ENCODE data around the gene FAM193A.
"Not testable (repeated sequence)": the region's sequence is repeated elsewhere in the genome, so short reads cannot be mapped to it uniquely, and the experiment has no call there.

The FAM193A gene

GRCh38 chr4:2754848-2755819 is 218.7 kb downstream of the FAM193A start:
- no peak for DNase-seq

GRCh38 chr4:2755821-2756690 is 219.6 kb downstream of the FAM193A start, which contains the start of gene TNIP2:
Gene TNIP2 (minus strand): TSS chr4:2756336. CDS start chr4:2756289, 47 bp downstream.
- DNase-seq: no peak

- no peak for DNase-seq
Observed at GRCh38 chr4:2756691-2757350, 220.4 kb downstream of the FAM193A start.

GRCh38 chr4:2757426-2757825 is 221.0 kb downstream of the FAM193A start:
- no peak for DNase-seq

- no peak for DNase-seq
Observed at GRCh38 chr4:2761035-2761923, 224.8 kb downstream of the FAM193A start.

GRCh38 chr4:2762048-2762447 is 225.6 kb downstream of the FAM193A start:
- no peak for DNase-seq

- DNase-seq: not testable (repeated sequence)
Observed at GRCh38 chr4:2762486-2763370, 226.3 kb downstream of the FAM193A start.

GRCh38 chr4:2763511-2763967 is 227.1 kb downstream of the FAM193A start:
- DNase-seq: no peak

GRCh38 chr4:2765832-2766526 is 229.5 kb downstream of the FAM193A start:
- DNase-seq: no peak

- DNase-seq: no peak
Observed at GRCh38 chr4:2767046-2767704, 230.7 kb downstream of the FAM193A start.

- no peak for DNase-seq
Observed at GRCh38 chr4:2767705-2768074, 231.2 kb downstream of the FAM193A start.

- DNase-seq: no peak
Observed at GRCh38 chr4:2768124-2768523, 231.7 kb downstream of the FAM193A start.

GRCh38 chr4:2768921-2769336 is 232.5 kb downstream of the FAM193A start:
- DNase-seq: no peak

GRCh38 chr4:2771264-2771663 is 234.8 kb downstream of the FAM193A start:
- no peak for DNase-seq

GRCh38 chr4:2780643-2781042 is 244.2 kb downstream of the FAM193A start:
- not testable (repeated sequence) for DNase-seq

- DNase-seq: no peak
Observed at GRCh38 chr4:2781911-2782310, 245.5 kb downstream of the FAM193A start.

Data from SIG-M5 (cell line).